ENCODE results near the gene MOCOS.

MOCOS gene

DNA sequence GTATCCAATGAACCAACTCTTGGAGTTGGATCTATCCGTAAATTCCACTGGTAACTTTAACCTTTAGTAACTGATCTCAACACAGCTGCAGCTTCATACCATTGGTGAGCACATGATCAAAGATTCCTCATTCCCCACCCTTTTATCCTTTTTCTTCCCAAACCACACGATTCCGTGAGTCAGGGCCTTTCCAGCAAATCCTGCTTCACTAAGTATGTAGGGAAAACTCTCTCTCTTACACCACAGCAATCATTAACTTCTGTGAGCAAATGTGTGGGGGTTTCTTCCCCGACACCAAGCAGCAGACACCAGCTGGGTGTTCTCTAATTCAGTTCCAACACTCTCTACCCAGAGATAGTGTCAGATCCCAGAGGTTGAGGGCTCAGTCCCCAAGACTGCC lies 34.1 kb upstream of the MOCOS start:
- TF ChIP-seq REST (IDR thresholded peaks at IDR 0.05; ENCODE audit: low read depth) (no peak), CREB1 (IDR thresholded peaks at IDR 0.05; ENCODE audit: low read depth) (no peak), ZBTB7A (IDR thresholded peaks at IDR 0.05; ENCODE audit: low read depth) (no peak)

DNA sequence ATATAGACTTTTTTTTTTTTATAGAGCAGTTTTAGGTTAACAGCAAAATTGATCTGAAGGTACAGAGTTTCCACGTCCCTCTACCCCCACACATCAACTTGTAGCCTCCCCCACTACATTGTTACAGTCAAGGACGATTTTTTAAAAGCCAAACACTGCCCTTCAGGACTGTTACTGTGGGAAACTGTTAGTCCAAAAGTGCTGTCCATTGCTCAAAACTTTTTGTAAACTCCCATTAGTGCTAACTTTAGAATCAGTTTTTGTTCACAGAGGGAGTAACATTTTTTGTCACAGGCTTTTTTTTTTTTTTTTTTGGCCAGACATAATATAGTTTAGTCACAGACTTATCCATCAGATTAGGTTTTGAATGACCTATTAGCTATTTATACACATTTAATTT lies 33.5 kb upstream of the MOCOS start:
- TF ChIP-seq TCF12 (IDR thresholded peaks at IDR 0.05; ENCODE audit: low read depth) (no peak), YY1 (IDR thresholded peaks at IDR 0.05; ENCODE audit: low read depth) (no peak), TEAD4 (IDR thresholded peaks at IDR 0.05) (no peak), EP300 (IDR thresholded peaks at IDR 0.05; ENCODE audit: borderline replicate concordance) (no peak), EGR1 (IDR thresholded peaks at IDR 0.05) (no peak), TAF1 (IDR thresholded peaks at IDR 0.05; ENCODE audit: low read depth) (no peak), NFIC (IDR thresholded peaks at IDR 0.05) (no peak), CEBPB (IDR thresholded peaks at IDR 0.05) (no peak), FOXM1 (IDR thresholded peaks at IDR 0.05; ENCODE audit: borderline replicate concordance, low read depth) (no peak), RAD21 (IDR thresholded peaks at IDR 0.05; ENCODE audit: low read depth) (no peak), REST (IDR thresholded peaks at IDR 0.05; ENCODE audit: low read depth) (no peak), CREB1 (IDR thresholded peaks at IDR 0.05; ENCODE audit: low read depth) (no peak)
- TF ChIP-seq, protein P1, sequence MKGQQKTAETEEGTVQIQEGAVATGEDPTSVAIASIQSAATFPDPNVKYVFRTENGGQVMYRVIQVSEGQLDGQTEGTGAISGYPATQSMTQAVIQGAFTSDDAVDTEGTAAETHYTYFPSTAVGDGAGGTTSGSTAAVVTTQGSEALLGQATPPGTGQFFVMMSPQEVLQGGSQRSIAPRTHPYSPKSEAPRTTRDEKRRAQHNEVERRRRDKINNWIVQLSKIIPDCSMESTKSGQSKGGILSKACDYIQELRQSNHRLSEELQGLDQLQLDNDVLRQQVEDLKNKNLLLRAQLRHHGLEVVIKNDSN (IDR thresholded peaks at IDR 0.05), result no peak

DNA sequence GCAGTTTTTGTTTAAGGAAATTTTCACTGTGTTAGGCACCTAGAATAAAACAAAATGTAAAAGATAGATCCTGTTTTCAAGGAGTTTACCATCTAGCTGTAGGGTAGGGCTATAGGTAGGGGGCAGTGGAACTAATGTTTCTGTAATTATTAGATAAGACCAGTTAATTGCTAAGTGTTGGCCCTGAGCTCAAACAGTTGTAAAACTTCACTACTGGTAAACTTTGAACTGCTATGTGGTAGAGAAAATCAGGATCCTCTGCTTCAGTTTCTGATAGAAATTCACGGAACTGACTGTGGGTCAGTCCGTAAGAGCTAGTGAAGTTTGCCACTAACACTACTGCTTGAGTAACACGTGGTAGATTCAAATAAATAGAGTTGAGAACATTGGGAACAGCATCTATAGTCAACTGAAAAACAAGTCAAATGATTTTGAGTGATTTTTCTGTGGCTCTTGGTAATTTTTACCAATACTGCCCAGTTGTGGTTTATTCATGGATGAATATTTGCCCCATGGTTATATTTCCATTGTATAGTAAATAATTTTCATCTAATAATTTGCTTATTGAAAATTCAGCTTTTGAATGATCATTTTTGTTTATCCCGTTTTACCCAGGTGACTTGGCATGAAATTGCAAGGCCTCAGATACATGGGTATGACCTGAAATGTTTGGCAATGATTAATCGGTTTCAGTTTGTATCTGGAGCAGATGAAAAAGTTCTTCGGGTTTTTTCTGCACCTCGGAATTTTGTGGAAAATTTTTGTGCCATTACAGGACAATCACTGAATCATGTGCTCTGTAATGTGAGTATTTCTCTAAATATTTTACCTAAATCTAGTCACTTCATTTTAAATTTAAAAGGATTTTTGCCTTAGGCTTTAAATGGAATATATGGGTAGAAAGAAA lies 31.2 kb upstream of the MOCOS start:
- TF ChIP-seq YY1 (IDR thresholded peaks at IDR 0.05; ENCODE audit: low read depth), result no peak
- no peak for TF ChIP-seq REST (IDR thresholded peaks at IDR 0.05; ENCODE audit: low read depth)
- TF ChIP-seq TEAD4 (IDR thresholded peaks at IDR 0.05), result no peak
- no peak for TF ChIP-seq RAD21 (IDR thresholded peaks at IDR 0.05; ENCODE audit: low read depth)
- TF ChIP-seq EP300 (IDR thresholded peaks at IDR 0.05; ENCODE audit: borderline replicate concordance), result no peak
- no peak for TF ChIP-seq NFIC (IDR thresholded peaks at IDR 0.05)
- no peak for TF ChIP-seq TAF1 (IDR thresholded peaks at IDR 0.05; ENCODE audit: low read depth)
- TF ChIP-seq MAX (IDR thresholded peaks at IDR 0.05), result no peak
- TF ChIP-seq TCF12 (IDR thresholded peaks at IDR 0.05; ENCODE audit: low read depth), result no peak
- TF ChIP-seq FOXM1 (IDR thresholded peaks at IDR 0.05; ENCODE audit: borderline replicate concordance, low read depth), result no peak
- no peak for TF ChIP-seq ZBTB7A (IDR thresholded peaks at IDR 0.05; ENCODE audit: low read depth)
- no peak for TF ChIP-seq EGR1 (IDR thresholded peaks at IDR 0.05)

- TF ChIP-seq TCF12 (IDR thresholded peaks at IDR 0.05; ENCODE audit: low read depth) (no peak), MAX (IDR thresholded peaks at IDR 0.05) (no peak), ZBTB7A (IDR thresholded peaks at IDR 0.05; ENCODE audit: low read depth) (no peak), NFIC (IDR thresholded peaks at IDR 0.05) (no peak), YY1 (IDR thresholded peaks at IDR 0.05; ENCODE audit: low read depth) (no peak), CREB1 (IDR thresholded peaks at IDR 0.05; ENCODE audit: low read depth) (no peak), EGR1 (IDR thresholded peaks at IDR 0.05) (no peak), TAF1 (IDR thresholded peaks at IDR 0.05; ENCODE audit: low read depth) (no peak), EP300 (IDR thresholded peaks at IDR 0.05; ENCODE audit: borderline replicate concordance) (no peak), CEBPB (IDR thresholded peaks at IDR 0.05) (no peak), FOXM1 (IDR thresholded peaks at IDR 0.05; ENCODE audit: borderline replicate concordance, low read depth) (no peak), REST (IDR thresholded peaks at IDR 0.05; ENCODE audit: low read depth) (no peak)
- TF ChIP-seq, protein P1 (IDR thresholded peaks at IDR 0.05), result no peak
Observed at GRCh38 chr18:36157441-36157840, 29.9 kb upstream of the MOCOS start.
